GM19372 (cell line): ENCODE measurements around the gene AHCYL2.
A peak's percentile ranks its signal among the peaks of the same experiment; 100 is the strongest.

Experiments used
- ATAC-seq: cut with Tn5 transposase; IDR thresholded peaks from one replicate; pipeline ENCODE4 v1.9.1; 2021; ENCODE audit warnings: mild to moderate bottlenecking, low read depth, moderate library complexity; ENCODE audit not compliant: unreplicated experiment

Gene AHCYL2

DNA sequence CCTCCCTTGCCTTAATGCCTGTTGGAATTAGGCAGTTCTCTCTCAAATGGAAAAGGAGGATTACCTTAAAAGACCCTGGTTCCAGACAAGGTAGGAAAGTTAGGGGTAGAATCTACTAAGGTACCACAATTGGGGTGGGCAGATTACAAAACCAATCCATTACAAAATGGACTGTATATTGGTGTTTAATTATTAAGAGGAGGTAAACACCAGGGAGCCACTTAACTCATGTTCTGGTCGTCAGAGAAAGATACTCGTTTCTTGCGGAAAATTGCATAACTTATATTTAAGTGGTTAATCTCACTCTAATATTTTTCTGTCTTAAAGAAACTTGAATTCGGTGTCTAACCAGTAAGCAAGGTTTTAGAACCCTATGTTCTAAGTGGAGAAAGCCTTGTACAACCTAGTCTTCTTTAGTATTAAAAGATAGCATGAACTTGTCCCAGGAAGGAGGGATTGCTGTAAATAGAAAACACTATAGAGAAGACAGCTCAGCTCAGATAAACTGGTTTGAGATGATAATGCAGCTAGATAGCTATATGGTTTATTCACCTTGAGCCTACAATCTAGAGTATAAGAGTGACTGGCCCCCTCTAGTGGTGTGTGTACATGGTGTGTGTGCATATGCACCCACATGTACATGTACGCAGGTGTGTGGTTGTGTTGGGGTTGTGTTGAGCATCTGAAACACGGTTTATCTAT lies 151.4 kb downstream of the AHCYL2 start:
- ATAC-seq, result peak; percentile 53

DNA sequence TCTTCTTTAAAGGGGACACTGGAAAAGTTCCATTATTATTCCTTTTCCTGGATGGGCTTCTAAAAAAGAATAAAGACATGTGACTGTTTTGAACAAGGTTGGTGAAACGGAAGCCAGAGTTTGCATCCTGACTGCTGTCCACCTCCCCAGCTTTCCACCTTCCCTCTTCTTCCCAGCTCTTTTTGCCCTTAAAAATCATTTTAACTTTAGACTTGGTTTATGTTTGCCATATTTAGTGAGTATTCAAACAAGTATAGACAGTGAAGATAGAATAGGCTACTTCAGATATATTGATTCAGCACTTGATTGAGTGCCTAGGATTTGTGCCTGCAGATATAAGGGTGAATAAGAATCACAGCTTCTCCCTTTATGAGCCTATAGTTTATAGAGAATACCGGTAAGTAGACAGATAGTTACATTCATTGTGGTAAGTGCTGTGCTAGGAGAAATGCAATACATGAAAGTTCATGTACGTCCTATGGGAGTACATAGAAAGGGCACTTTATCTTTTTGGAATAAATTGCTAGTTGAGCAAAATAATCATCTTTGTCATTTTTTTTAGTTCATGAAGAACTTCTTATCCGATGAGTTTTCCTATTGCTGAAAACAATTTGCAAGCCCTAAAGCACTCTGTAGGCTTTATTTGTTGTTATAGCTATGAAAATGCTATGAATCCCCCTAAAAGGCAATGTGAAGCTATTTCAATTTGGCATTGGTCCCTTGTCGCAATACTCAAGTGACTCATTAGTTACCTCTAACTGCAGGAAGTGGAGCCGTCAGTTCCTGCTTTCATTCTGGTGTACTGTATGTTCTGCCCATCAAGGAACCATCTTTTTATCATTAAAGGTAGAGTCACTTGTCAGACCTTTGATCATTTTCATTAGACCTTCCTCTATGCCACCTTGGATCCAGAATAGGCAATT lies 152.2 kb downstream of the AHCYL2 start:
- no peak for ATAC-seq

DNA sequence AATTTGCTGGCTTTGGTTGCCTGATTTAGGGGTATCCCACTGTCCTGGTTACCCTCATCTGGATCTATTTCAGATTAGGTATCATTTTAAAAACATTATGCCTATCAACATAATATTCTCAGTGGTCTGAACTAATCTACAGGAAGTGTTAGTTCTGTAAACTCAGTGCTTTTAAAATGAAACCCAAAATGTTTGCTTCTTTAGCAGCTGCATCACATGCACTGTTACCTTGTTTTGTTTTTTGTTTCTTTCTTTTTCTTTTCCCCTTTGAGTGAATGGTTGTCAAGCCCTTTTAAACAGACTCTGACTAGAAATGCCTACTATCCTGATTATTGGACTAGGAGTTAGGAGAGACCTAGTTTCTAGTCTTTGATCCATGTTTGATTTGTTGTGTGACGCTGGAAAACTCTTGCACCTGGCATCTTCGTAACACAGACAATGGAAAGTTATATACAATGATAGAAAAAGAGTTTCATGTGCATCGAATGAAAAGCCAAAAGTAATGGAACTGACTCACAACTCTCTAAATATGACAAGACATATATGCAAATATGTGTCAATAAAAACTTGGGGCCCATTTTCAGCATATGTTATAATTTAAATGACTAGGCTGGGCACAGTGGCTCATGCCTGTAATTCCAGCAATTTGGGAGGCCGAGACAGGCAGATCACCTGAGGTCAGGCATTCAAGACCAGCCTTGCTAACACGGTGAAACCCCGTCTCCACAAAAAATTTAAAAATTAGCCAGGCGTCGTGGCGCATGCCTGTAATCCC lies 157.1 kb downstream of the AHCYL2 start:
- ATAC-seq, result no peak

DNA sequence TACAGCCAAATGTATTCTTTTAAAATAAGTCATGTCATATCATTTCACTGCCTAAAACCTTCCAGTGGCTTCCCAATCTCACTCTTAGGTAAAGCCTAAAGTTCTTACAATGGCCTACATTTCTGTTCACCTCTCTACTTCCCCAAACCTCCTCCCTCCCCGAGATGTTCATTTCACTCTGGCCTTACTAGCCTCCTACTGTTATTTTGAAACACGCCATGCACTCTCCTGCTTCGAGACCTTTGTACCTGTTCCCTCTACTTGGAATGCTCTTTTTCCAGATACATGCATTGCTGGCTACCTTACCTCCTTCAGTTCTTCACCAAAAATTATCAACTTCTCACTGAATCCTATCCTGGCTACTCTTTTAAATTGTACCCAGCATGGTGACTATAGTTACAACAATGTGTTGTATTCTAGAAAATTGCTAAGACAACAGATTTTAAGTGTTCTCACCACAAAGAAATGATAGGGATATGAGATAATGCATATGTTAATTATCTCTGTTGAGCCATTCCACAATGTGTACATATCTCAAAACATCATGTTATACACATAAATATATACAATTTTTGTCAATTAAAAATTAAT lies 158.8 kb downstream of the AHCYL2 start:
- ATAC-seq, result no peak

DNA sequence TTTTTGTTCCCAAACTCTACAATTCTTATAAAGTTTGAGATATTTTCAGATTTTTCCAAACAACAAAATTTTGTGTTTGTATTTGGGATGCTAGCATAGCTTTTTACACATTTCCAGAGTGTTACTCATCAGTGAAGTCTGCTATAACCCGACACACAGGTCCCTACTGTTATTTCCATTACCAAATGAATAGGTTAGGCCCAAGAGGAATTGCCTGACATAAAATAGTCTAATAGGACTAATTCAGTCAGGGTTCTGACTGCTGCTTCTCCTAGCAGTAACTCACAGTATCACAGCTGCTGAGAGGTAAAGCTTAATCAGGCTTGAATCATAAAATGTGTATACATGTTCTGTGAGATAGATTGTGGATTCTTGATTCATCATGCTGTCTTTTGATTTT lies 160.3 kb downstream of the AHCYL2 start:
- ATAC-seq, result no peak

DNA sequence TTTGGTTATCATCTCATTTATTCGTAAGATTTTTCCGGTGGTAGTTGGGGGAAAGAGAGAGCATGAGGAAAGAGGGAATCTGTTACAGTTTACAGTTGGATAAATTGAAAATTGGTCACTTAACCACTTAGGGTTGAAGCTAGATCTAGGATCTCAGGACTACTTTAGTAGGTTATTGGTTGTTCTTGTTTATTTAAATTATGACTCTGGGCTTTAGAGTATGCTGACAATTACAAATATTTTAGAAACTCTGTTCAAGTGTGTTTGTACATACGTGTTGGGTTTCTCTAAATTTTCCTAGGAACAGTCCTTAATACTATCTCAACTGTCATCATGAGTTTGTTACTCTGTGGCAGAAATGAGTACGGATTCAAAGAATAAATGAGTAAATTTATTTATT lies 160.8 kb downstream of the AHCYL2 start:
- no peak for ATAC-seq

DNA sequence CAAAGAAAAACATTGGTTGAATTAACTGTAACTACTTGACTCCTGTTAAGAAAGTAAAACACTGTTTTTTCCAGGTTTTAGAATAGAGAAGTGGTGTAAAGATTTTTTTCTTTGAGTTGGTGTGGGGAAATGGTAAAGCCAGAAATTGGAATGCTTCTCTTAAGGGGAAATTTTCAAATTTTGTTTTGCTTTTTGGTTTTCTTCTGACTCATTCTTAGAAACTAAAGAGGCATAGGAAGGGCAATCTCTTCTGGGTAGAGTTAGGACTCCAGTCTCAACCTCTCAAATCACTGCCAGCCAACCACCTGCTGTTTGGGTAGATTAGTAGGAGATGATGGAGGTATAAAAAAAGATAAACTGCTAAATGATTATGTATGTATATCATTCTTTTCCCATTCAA lies 161.7 kb downstream of the AHCYL2 start:
- no peak for ATAC-seq

DNA sequence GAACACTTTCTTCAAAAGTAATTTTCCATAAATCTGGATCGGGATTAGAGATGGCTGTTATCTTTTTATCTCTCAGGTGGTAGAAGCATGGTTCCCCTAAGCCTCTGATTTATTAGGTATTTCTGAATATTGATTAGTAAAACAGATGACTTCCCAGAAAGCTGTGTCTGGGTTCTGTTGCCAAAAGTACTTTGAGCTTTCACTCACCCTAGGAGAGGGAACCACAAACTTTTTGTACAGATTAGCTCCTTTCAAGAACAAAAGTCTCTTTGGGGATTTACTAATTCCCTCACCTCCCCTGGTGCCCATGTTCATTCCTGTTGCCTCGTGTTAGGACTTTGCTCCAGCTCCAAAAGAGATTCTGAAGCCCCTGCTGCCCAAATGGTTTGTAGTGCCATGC lies 162.7 kb downstream of the AHCYL2 start:
- no peak for ATAC-seq

DNA sequence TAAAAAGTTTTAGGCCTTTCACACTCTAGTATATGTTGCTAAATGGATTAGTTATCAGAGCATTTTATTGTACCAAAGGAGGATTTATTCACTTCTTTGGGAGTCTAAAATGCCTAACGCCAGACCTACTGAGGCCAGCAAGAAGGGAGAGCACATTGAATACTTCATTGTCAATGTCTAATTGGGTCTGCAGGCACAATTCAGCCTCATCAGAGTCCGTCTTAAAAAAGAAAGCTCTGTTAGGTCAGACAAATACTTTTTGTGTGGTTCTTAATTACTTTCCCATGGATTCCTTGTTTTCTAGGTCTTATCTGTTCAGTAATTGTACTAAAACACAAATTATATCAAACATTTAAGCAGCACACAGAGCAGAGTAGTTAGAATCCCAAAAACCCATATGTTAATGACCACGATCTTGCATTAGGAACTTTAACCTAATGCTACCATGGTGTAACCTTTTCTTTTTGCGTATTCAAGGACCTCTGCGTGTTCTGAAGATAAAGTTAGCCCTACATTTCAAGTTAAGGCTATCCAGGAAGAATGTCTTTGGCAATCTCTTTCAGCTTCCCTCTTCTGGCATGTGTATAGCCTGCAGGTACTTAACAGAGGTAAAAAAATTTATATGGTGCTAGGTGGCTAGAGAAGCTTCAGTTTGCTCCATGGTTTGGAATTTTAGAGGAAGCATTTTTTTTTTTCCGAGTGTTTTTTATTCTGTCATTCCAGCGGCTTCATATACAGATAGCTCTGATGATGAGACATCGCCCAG lies 163.7 kb downstream of the AHCYL2 start:
- no peak for ATAC-seq

DNA sequence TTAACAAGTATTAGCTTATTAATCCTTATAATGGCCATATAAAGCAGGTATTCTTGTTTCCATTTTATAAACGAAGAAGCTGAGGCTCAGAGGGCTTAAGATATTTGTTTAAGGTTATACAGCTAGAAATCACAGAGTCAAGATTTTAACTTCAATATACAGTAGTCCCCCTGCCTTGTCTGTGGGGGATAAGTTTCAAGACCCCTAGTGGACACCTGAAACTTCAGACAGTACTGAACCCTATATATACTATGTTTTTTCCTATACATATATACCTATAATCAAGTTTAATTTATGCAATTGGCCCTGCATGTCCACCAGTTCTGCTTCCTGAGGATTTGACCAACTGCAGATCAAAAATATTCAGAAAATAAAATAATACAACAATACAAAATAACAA lies 165.0 kb downstream of the AHCYL2 start:
- ATAC-seq, result no peak

DNA sequence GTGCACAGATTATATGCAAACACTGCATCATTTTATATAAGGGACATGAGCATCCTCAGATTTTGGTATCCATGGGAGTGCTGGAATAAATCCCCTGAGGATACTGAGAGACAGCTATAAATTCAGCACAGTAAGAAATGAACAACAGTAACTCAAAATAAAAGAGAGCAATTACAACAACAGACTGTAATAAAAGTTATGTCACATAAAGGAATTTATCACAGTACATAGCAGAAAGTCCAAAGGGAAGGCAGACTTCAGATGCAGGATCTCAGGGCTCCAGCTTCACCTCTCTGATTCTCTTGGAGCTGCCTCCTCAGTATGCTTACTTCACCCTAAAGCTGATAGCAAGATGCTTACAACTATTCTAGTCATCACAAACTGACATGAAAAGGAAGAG lies 165.5 kb downstream of the AHCYL2 start:
- ATAC-seq, result no peak

DNA sequence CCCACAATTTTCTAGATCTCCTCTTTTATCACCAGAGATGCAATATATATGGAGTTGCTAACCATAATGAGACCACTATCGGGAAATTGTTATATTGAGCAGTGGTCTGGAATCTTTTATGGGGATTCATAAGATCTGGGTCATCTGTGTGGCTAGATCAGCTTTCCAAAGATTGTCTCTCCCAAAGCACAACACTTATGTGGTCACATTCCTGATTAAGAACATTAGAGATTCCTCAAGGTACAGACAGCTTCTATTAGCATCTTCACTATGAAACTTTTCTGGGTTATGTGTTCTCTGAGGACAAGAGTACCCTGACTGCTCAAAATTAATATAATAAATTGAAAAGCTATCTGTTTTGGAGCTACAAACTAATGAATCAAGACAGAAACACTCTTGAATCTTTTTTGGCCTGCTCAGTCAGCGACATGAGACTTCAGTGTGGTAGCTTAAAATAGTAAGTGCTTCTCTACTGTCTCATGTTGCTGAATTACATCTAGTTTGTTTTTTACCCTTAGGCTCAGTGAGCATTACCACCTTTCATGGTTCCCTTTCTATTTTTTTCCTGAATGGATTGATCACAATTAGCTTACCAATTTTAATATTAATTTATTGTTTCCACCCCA lies 166.8 kb downstream of the AHCYL2 start:
- no peak for ATAC-seq

DNA sequence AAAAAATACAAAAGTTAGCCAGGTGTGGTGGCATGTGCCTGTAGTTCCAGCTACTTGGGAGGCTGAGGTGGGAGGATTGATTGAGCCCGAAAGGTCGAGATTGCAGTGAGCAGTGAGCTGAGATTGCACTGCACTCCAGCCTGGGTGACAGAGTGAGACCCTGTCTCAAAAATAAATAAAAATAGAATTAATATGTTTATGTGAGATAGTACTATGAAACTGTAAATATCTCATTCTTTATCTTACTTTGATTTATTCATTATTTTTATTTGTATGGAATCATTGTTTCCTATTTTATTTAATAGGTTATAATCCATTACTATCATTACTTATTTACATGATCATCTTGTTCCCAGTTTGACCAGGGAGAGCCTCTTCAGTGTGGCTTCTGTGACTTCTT lies 168.4 kb downstream of the AHCYL2 start:
- ATAC-seq, result no peak

DNA sequence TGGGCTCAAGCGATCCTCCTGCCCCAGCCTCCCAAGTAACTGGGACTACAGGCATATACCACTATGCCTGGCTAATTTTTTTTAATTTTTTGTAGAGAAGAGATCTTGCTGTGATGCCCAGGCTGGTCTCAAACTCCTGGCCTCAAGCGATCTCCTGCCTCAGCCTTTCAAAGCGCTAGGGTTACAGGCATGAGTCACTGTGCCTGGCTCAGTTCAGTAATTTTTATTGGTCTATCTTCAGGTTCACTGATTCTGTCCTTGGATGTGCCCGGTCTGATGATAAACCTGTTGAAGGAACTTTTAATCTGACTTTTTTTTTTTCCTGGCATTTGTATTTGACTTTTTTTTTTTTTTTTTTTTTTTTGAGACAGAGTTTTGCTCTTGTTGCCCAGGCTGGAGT lies 169.3 kb downstream of the AHCYL2 start:
- ATAC-seq, result no peak

DNA sequence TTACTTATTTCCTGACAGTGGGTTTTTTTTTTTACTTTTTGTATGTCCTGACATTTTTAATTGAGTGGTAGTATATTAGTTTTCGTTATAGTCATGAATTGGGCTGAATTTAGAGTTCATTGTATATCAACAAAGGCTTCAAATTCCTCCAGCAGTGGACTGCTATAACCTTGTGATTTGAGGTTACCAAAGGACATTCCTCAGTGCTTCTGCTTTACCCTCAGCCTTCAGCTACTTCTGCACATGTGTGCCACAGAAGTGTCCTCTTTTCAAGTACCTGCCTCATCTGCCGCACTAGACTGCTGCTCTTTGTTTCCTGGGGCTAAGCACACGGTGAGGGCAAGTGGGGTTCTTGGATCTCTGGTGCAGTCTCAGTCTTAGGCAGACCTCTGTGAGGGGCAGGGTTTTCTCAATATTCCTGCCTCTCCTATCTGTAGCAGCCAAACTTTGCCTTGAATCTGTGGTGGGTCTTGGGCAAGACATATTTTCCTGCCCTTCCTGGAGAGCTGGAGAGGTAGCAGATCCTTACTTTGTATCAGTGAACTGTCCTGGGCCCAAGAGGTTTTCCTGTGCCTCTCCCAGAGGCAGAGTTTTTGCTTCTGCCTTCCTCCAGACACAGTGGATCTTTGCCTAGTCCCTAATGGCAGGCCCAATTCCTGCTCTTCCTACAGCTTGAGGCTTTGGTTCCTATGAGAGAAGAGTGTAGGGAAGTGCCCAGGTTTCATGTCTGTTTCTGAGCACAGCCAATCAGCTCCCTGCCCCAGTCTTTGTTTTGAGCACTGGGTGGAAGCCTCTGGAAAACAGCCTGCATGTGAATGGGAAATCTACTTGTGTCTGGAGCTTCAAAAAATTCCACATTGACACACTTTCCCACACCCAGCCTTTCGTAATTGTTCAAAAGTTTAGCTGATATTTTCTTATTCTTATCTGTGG lies 170.4 kb downstream of the AHCYL2 start:
- ATAC-seq, result no peak

DNA sequence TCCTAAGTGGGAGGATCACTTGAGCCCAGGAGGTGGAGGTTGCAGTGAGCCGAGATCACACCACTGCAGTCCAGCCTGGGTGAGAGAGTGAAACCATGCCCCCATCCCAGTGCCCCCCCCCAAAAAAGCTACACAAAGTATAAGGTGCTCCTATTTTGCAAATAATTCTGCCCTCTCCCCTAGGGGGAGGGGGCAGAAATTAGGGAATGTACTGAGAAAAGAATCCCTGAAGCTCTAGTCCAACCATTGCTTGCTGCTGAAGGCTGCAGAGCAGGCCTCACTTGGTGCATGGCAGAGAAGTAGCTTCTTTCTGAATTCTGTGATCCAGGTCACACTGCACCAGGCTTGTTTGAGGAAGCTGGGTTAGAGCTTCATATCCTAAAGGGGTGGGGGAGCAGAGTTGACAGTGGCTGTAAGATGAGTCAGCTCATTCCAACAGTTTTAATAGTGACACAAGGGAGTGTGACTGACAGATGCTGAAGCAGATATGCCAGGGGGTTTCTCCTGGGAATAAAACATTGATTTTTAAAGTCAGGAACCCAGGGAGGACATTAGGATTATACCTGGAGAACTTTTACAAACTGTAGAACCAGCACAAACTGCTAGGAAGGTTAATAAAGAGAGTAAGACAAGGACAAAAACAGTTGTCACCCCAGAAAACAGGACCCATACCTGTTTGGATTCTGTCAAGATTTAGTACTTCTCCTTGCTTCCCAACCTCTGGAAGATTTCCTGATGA lies 176.6 kb downstream of the AHCYL2 start:
- no peak for ATAC-seq

DNA sequence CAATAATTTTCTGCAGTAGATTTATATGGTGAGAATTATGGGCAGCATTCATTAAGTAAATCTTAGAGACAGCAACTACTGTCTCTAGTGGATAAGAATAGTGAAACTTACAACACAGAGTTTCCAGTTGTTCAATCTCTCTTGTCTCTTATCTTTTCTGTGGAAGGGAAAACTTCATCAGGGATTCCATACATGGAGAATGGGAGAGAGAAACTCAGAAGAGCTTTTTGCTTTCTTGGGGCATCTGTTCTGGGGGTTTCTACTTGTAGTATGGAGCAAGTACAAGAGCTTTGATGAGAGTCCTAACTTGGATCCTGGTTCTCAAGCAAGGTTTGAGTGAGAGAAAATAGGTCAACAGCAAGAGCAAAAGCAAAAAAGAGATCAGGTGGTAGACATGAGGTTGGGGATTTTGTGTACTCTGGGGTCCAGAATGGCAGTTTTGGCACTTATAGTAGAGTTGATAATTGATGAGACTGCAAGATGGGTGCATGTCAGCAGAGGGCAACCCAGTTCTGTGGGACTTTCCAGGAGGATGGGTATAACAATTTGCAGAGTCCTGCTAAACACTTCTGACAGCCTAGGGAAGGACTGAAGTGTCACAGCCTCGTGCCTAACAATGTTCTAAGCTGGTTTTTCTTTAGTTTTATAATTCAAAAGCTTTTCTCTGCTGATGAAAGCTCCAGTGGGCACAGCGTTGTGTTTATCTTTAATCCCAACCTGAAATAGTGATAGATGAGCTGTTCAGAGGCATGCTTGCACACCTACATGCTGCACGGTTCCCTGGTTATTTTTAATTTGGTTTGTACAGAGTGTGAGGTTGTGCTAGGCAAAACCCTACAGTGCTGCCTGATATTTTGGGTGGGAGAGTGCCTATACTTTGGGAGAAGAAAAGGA lies 177.4 kb downstream of the AHCYL2 start:
- no peak for ATAC-seq
